ENCODE results near the gene TNFRSF18. TPM values are rescaled to one million over a fixed set of nuclear protein-coding genes. Genes with fewer than 3 reads are reported as not detected.

Gene TNFRSF18
- total RNA-seq, 1 experiment from 2014 or later = 6.9 TPM

GRCh38 chr1:1230656-1231399 lies 24.4 kb upstream of the TNFRSF18 start:
- H3K4me2 ChIP-seq = peak overlapping the region; percentile 85
- peak in 1 of 2 experiments; percentile 58 for DNase-seq
- TSS peak; percentile 83 for BruUV-seq (replicated peaks)
- intact Hi-C loops (cut with micrococcal nuclease; ENCODE audit: unreplicated experiment) = loop anchor here (1.0 to 10.0 kb wide), 3 partner anchors 69 to 246 kb away; partner anchors contain the start of gene PERM1
- CTCF ChIA-PET = interaction anchor here (0.5 to 0.6 kb wide), 3 partner anchors 67 to 326 kb away, joined by 3 to 7 read pairs (median 3); no protein-coding TSS in a partner anchor
- peak; percentile 52 for TF ChIP-seq CTCF (conservative IDR thresholded peaks at IDR 0.05)
- no peak for TF ChIP-seq EZH2 (IDR thresholded peaks at IDR 0.05; ENCODE audit: low read depth)
- peaks cover 83% of the 10 kb centered on the region for H3K79me2 ChIP-seq (ENCODE audit: low read depth)
- peaks cover 28% of the 10 kb centered on the region for H3K4me1 ChIP-seq (replicated peaks; ENCODE audit: insufficient read depth)
- H3K27me3 ChIP-seq (ENCODE audit: insufficient read depth, low read depth) = no peaks in the 10 kb centered on the region
- POLR2A ChIA-PET (ENCODE audit: unreplicated experiment) = interaction anchor here (0.5 kb wide), 1 partner anchor 245 kb away, joined by 3 read pairs; no protein-coding TSS in a partner anchor
- H3K27ac ChIP-seq = peak overlapping the region; percentile 32
- no peaks in the 10 kb centered on the region for H3K36me3 ChIP-seq (ENCODE audit: low read depth)
- H3K9me3 ChIP-seq (ENCODE audit: insufficient read depth, low read depth) = no peaks in the 10 kb centered on the region
- no peaks in the 10 kb centered on the region for H3K9me2 ChIP-seq (ENCODE audit: insufficient read depth)
- peak overlapping the region; percentile 89 for H2AFZ ChIP-seq
- peak overlapping the region; percentile 99 for H3K4me3 ChIP-seq
- H3F3A ChIP-seq (ENCODE audit: insufficient read depth, low read depth) = peaks cover 23% of the 10 kb centered on the region; the same call in 1 of the 2 replicates
- H4K20me1 ChIP-seq (ENCODE audit: insufficient read depth) = peaks cover 28% of the 10 kb centered on the region

GRCh38 chr1:1229770-1230169 lies 23.4 kb upstream of the TNFRSF18 start:
- CTCF ChIA-PET = no interaction called here
- intact Hi-C loops (cut with micrococcal nuclease; ENCODE audit: unreplicated experiment) = loop anchor here (2.0 to 10.0 kb wide), 2 partner anchors 107 to 245 kb away; partner anchors contain the start of gene PERM1

More at GRCh38 chr1:1229770-1230169, 23.4 kb upstream of the TNFRSF18 start:
- Histone ChIP-seq H3K4me3 (no peak overlapping the region), H3K9me2 (ENCODE audit: insufficient read depth) (no peaks in the 10 kb centered on the region), H2AFZ (no peak overlapping the region), H3K9me3 (ENCODE audit: insufficient read depth, low read depth) (no peaks in the 10 kb centered on the region), H3K4me2 (peak overlapping the region; percentile 85; the same call in 1 of the 2 replicates), H3K36me3 (ENCODE audit: low read depth) (no peaks in the 10 kb centered on the region), H3K79me2 (ENCODE audit: low read depth) (peaks cover 76% of the 10 kb centered on the region), H3K4me1 (replicated peaks; ENCODE audit: insufficient read depth) (peaks cover 26% of the 10 kb centered on the region), H3K27ac (no peak overlapping the region), H3F3A (ENCODE audit: insufficient read depth, low read depth) (peaks cover 12% of the 10 kb centered on the region; the same call in 1 of the 2 replicates), H4K20me1 (ENCODE audit: insufficient read depth) (peaks cover 31% of the 10 kb centered on the region), H3K27me3 (ENCODE audit: insufficient read depth, low read depth) (no peaks in the 10 kb centered on the region)
- BruUV-seq (replicated peaks) = no TSS peak
- POLR2A ChIA-PET (ENCODE audit: unreplicated experiment) = no interaction called here
- no peak for TF ChIP-seq EZH2 (IDR thresholded peaks at IDR 0.05; ENCODE audit: low read depth)
- no peak for TF ChIP-seq CTCF (conservative IDR thresholded peaks at IDR 0.05)
- no peak for DNase-seq

Measured in PC-9 (cell line).